ENCODE results near the gene ITSN1.

- no peak for TF ChIP-seq CTCF (IDR thresholded peaks at IDR 0.05)
- no peak for TF ChIP-seq POLR2A (IDR thresholded peaks at IDR 0.05)
These were observed 16.7 kb downstream of the ITSN1 start for GRCh38 chr21:33658919-33659567.

Data from tibial nerve (tissue), 3 donors.